ENCODE measurements around the gene OAS1. TPM values are rescaled to one million over a fixed set of nuclear protein-coding genes. Genes with fewer than 3 reads are reported as not detected.

Gene OAS1
- total RNA-seq, 1 experiment from 2014 or later: 0.64 TPM

DNA sequence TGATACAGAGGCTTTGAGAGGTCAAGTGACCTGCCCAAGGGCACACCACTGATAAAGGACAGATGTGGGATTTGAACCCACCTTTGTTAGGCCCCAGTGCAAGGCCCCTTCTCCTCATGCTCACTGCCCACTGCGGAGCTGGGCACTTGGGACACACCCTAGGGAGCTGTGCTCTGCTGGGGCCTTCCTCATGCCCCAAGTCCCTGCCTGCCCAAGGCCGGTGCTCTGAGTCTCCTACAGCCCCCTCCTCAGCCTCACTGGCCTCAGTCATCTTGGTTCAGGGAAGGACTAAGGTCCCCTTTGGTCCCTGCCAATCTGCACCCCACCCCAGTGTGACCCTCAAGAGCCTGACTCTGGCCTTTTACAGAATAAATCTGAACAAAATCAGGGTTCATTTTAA lies 23.6 kb downstream of the OAS1 start:
- Histone ChIP-seq H3K36me3 (ENCODE audit: control insufficient read depth in 1 of 2, insufficient read depth in 2 of 2, low read length in 2 of 2) (no peaks in the 10 kb centered on the region), H3K27ac (ENCODE audit: low read depth, low read length) (no peak overlapping the region), H4K20me1 (ENCODE audit: insufficient read depth) (no peaks in the 10 kb centered on the region), H3K9me3 (ENCODE audit: control insufficient read depth in 1 of 2, insufficient read depth in 1 of 2, low read depth in 1 of 2, low read length in 2 of 2) (peaks cover 0 to 4% of the 10 kb centered on the region in 2 experiments; a peak in 1 of 4 replicates), H3K9ac (ENCODE audit: low read length) (no peak overlapping the region), H2AFZ (ENCODE audit: low read depth, low read length, poor library complexity, severe bottlenecking) (no peak overlapping the region), H3K4me3 (replicated peaks in 1 of 2; ENCODE audit: low read depth in 1 of 2, low read length in 2 of 2) (no peak overlapping the region), H3K9me2 (ENCODE audit: insufficient read depth) (no peaks in the 10 kb centered on the region), H3K4me1 (ENCODE audit: control insufficient read depth in 1 of 2, insufficient read depth in 2 of 2, low read length in 2 of 2) (no peaks in the 10 kb centered on the region), H3K79me2 (ENCODE audit: insufficient read depth, low read length) (no peaks in the 10 kb centered on the region), H3K4me2 (ENCODE audit: low read length) (no peak overlapping the region), H3K27me3 (ENCODE audit: insufficient read depth, low read length) (no peaks in the 10 kb centered on the region)
- CTCF ChIA-PET: interaction anchor here (1.7 kb wide), 1 partner anchor 30 kb away, joined by 3 read pairs; no protein-coding TSS in a partner anchor
- RAD21 ChIA-PET (ENCODE audit: low non-redundant PET in 1 of 2, low total read pairs in 2 of 2, uncharacterized antibody in 2 of 2, unreplicated experiment in 2 of 2): no interaction called here
- BruUV-seq (replicated peaks): no TSS peak
- TF ChIP-seq POLR2A (IDR thresholded peaks at IDR 0.05; ENCODE audit: borderline replicate concordance, extremely low read depth, insufficient read depth, insufficient read length) (no peak), ELF1 (IDR thresholded peaks at IDR 0.05; ENCODE audit: borderline replicate concordance, low read depth) (no peak), EGR1 (IDR thresholded peaks at IDR 0.05; ENCODE audit: low read depth) (no peak), JUND (IDR thresholded peaks at IDR 0.05) (no peak)
- TF ChIP-seq, protein P1, sequence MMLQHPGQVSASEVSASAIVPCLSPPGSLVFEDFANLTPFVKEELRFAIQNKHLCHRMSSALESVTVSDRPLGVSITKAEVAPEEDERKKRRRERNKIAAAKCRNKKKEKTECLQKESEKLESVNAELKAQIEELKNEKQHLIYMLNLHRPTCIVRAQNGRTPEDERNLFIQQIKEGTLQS (IDR thresholded peaks at IDR 0.05): no peak
- intact Hi-C loops (cut with micrococcal nuclease): no loop called here
- no peak for ATAC-seq
- POLR2A ChIA-PET: no interaction called here
- no peak for DNase-seq (ENCODE audit: low read depth, low spot score)

DNA sequence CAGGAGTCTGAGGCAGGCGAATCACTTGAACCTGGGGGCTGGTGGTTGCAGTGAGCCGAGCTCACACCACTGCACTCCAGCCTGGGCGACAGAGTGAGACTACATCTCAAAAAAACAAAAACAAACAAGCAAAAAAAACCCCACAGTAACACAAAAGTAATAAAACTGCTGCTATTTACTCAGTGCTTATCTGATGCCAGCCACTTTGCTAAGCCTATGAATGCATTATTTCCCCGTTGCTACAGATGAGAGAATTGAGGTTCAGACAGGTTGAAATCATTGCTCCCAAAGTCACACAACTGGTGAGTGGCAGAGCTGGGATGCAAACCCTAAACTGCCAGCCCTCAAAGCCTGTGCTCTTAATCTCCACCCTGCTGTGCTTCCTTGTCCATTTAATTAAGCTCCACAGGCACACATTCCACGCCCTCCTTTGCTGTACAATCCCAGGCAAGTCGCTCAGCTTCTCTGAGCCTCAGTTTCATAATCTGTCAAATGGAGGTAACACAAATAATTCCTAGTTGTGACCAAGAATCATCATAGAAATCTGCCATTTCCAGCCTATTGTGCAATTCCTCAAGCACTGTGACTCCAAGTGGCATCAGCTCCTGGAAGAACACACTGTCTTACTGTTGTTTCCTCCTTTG lies 25.8 kb downstream of the OAS1 start:
- Histone ChIP-seq H4K20me1 (ENCODE audit: insufficient read depth) (no peaks in the 10 kb centered on the region), H3K79me2 (ENCODE audit: insufficient read depth, low read length) (no peaks in the 10 kb centered on the region), H3K27ac (ENCODE audit: low read depth, low read length) (no peak overlapping the region), H2AFZ (ENCODE audit: low read depth, low read length, poor library complexity, severe bottlenecking) (no peak overlapping the region), H3K9ac (ENCODE audit: low read length) (no peak overlapping the region), H3K4me2 (ENCODE audit: low read length) (no peak overlapping the region), H3K4me1 (ENCODE audit: control insufficient read depth in 1 of 2, insufficient read depth in 2 of 2, low read length in 2 of 2) (peaks cover 0 to 12% of the 10 kb centered on the region in 2 experiments; a peak in 1 of 4 replicates), H3K9me3 (ENCODE audit: control insufficient read depth in 1 of 2, insufficient read depth in 1 of 2, low read depth in 1 of 2, low read length in 2 of 2) (peaks cover 0 to 2% of the 10 kb centered on the region in 2 experiments; a peak in 1 of 4 replicates), H3K9me2 (ENCODE audit: insufficient read depth) (no peaks in the 10 kb centered on the region), H3K4me3 (replicated peaks in 1 of 2; ENCODE audit: low read depth in 1 of 2, low read length in 2 of 2) (no peak overlapping the region), H3K27me3 (ENCODE audit: insufficient read depth, low read length) (no peaks in the 10 kb centered on the region), H3K36me3 (ENCODE audit: control insufficient read depth in 1 of 2, insufficient read depth in 2 of 2, low read length in 2 of 2) (no peaks in the 10 kb centered on the region)
- intact Hi-C loops (cut with micrococcal nuclease): no loop called here
- RAD21 ChIA-PET (ENCODE audit: low non-redundant PET in 1 of 2, low total read pairs in 2 of 2, uncharacterized antibody in 2 of 2, unreplicated experiment in 2 of 2): no interaction called here
- BruUV-seq (replicated peaks): no TSS peak
- no peak for TF ChIP-seq POLR2AphosphoS5 (IDR thresholded peaks at IDR 0.05; ENCODE audit: low read depth, low read length)
- TF ChIP-seq, protein P2, sequence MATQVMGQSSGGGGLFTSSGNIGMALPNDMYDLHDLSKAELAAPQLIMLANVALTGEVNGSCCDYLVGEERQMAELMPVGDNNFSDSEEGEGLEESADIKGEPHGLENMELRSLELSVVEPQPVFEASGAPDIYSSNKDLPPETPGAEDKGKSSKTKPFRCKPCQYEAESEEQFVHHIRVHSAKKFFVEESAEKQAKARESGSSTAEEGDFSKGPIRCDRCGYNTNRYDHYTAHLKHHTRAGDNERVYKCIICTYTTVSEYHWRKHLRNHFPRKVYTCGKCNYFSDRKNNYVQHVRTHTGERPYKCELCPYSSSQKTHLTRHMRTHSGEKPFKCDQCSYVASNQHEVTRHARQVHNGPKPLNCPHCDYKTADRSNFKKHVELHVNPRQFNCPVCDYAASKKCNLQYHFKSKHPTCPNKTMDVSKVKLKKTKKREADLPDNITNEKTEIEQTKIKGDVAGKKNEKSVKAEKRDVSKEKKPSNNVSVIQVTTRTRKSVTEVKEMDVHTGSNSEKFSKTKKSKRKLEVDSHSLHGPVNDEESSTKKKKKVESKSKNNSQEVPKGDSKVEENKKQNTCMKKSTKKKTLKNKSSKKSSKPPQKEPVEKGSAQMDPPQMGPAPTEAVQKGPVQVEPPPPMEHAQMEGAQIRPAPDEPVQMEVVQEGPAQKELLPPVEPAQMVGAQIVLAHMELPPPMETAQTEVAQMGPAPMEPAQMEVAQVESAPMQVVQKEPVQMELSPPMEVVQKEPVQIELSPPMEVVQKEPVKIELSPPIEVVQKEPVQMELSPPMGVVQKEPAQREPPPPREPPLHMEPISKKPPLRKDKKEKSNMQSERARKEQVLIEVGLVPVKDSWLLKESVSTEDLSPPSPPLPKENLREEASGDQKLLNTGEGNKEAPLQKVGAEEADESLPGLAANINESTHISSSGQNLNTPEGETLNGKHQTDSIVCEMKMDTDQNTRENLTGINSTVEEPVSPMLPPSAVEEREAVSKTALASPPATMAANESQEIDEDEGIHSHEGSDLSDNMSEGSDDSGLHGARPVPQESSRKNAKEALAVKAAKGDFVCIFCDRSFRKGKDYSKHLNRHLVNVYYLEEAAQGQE (IDR thresholded peaks at IDR 0.05; ENCODE audit: low read depth): no peak
- CTCF ChIA-PET: interaction anchor here (1.0 kb wide), 1 partner anchor 8 kb away, joined by 3 read pairs; no protein-coding TSS in a partner anchor
- DNase-seq (ENCODE audit: low read depth, low spot score): no peak
- no peak for ATAC-seq
- POLR2A ChIA-PET: no interaction called here
